K562 (cell line): ENCODE measurements around the gene GNGT2. TPM values are rescaled to one million over a fixed set of nuclear protein-coding genes. Genes with fewer than 3 reads are reported as not detected.

Experiments used
- ETS2 ChIP-seq: IDR thresholded peaks from 2 replicates; pipeline ENCODE4 v1.6.1; 2016; ENCODE audit warnings: borderline replicate concordance, missing genetic modification characterization, mild to moderate bottlenecking, moderate library complexity, missing compliant biosample characterization; ENCODE audit not compliant: poor library complexity, severe bottlenecking
- GABPB2 ChIP-seq: fragments of 250-450 bp; sonication (Bioruptor Pico); conservative IDR thresholded peaks from 2 replicates; pipeline ENCODE4 v1.5.1; 2021; ENCODE audit warnings: mild to moderate bottlenecking
- L3MBTL2 ChIP-seq: fragments of 450-650 bp; IDR thresholded peaks from 2 replicates; pipeline ENCODE4 v1.6.1; 2016; ENCODE audit warnings: mild to moderate bottlenecking, moderate library complexity
- NFYB ChIP-seq: IDR thresholded peaks from 2 replicates; pipeline ENCODE4 v1.6.1; 2011; ENCODE audit warnings: mild to moderate bottlenecking, moderate library complexity; ENCODE audit not compliant: insufficient read length; ENCODE audit errors: extremely low read depth
- RBM25 ChIP-seq: fragments of 200-400 bp; formaldehyde crosslinking; IDR thresholded peaks from 2 replicates; pipeline ENCODE4 v1.6.1; 2018; ENCODE audit warnings: low read length, low read depth, moderate library complexity; ENCODE audit not compliant: severe bottlenecking
- U2AF1 ChIP-seq: fragments of 200-400 bp; formaldehyde crosslinking; optimal IDR thresholded peaks from 2 replicates; pipeline ENCODE3; 2017; ENCODE audit warnings: mild to moderate bottlenecking, low read depth, low read length, moderate library complexity
- polyA plus RNA-seq, 8 experiments: library from polyadenylated mRNA; depleted of rRNA in 4 of 8; stranded (reverse) in 5 of 8; unstranded in 3 of 8; fragments of >200 nt; fragmentation: Nextera tagmentation in 2 of 8; fragmentation: Illumina TruSeq in 1 of 8; extraction: Ambion mirVana in 2 of 8; extraction: Trizol in 1 of 8; gene quantifications; 2 replicates each; pipeline versions ENCODE4 v1.2.1 to v1.2.3, GENCODE V29; 2011 to 2014; ENCODE audit warnings: inconsistent platforms in 1 of 8, missing spikeins in 1 of 8
- total RNA-seq, 7 experiments: library from RNA; depleted of rRNA in 6 of 7; stranded (reverse); fragments of >200 nt in 6 of 7; fragmentation: Illumina TruSeq in 2 of 7; extraction: Trizol in 2 of 7; gene quantifications; 2 replicates each; pipeline versions ENCODE4 v1.2.1 to v1.2.3, GENCODE V29; 2011 to 2021; ENCODE audit warnings: low replicate concordance in 1 of 7
- TF ChIP-seq, protein P1 (sequence below): fragments of 450-650 bp; IDR thresholded peaks from 2 replicates; pipeline ENCODE4 v1.6.1; 2016; ENCODE audit warnings: mild to moderate bottlenecking, moderate library complexity
- TF ChIP-seq, protein P2 (sequence below), 2 experiments: fragments of 450-650 bp; IDR thresholded peaks; 2 replicates each; pipeline ENCODE4 v1.6.1; 2016
- TF ChIP-seq, protein P3 (sequence below): IDR thresholded peaks from 3 replicates; pipeline ENCODE4 v1.6.1; 2011; ENCODE audit warnings: borderline replicate concordance, mild to moderate bottlenecking, moderate library complexity; ENCODE audit not compliant: insufficient read length; ENCODE audit errors: extremely low read depth
- TF ChIP-seq, protein P4 (sequence below): fragments of 450-650 bp; formaldehyde crosslinking; IDR thresholded peaks from 2 replicates; pipeline ENCODE4 v1.4.0; 2020; ENCODE audit warnings: mild to moderate bottlenecking, moderate library complexity

GNGT2 gene
- total and polyA plus RNA-seq, 9 of the 15 experiments (the other 6 are each of a cell fraction or from before 2014, with no cell fraction given) = not detected

DNA sequence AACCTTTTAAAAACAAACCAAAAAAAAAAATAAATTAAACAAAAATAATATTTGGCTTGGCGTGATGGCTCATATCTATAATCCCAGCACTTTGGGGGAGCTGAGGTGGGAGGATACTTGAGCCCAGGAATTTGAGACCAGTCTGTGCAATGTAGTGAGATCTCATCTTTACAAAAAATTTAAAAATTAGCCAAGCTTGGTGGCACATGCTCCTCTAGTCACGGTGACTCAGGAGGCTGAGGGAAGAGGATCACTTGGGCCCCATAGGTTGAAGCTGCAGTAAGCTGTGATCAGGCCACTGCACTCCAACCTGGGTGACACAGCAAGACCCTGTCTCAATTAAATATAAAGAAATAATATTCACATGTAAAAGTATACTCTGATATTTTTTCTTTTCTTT lies 12.2 kb downstream of the GNGT2 start (continued):
- TF ChIP-seq, protein P1, sequence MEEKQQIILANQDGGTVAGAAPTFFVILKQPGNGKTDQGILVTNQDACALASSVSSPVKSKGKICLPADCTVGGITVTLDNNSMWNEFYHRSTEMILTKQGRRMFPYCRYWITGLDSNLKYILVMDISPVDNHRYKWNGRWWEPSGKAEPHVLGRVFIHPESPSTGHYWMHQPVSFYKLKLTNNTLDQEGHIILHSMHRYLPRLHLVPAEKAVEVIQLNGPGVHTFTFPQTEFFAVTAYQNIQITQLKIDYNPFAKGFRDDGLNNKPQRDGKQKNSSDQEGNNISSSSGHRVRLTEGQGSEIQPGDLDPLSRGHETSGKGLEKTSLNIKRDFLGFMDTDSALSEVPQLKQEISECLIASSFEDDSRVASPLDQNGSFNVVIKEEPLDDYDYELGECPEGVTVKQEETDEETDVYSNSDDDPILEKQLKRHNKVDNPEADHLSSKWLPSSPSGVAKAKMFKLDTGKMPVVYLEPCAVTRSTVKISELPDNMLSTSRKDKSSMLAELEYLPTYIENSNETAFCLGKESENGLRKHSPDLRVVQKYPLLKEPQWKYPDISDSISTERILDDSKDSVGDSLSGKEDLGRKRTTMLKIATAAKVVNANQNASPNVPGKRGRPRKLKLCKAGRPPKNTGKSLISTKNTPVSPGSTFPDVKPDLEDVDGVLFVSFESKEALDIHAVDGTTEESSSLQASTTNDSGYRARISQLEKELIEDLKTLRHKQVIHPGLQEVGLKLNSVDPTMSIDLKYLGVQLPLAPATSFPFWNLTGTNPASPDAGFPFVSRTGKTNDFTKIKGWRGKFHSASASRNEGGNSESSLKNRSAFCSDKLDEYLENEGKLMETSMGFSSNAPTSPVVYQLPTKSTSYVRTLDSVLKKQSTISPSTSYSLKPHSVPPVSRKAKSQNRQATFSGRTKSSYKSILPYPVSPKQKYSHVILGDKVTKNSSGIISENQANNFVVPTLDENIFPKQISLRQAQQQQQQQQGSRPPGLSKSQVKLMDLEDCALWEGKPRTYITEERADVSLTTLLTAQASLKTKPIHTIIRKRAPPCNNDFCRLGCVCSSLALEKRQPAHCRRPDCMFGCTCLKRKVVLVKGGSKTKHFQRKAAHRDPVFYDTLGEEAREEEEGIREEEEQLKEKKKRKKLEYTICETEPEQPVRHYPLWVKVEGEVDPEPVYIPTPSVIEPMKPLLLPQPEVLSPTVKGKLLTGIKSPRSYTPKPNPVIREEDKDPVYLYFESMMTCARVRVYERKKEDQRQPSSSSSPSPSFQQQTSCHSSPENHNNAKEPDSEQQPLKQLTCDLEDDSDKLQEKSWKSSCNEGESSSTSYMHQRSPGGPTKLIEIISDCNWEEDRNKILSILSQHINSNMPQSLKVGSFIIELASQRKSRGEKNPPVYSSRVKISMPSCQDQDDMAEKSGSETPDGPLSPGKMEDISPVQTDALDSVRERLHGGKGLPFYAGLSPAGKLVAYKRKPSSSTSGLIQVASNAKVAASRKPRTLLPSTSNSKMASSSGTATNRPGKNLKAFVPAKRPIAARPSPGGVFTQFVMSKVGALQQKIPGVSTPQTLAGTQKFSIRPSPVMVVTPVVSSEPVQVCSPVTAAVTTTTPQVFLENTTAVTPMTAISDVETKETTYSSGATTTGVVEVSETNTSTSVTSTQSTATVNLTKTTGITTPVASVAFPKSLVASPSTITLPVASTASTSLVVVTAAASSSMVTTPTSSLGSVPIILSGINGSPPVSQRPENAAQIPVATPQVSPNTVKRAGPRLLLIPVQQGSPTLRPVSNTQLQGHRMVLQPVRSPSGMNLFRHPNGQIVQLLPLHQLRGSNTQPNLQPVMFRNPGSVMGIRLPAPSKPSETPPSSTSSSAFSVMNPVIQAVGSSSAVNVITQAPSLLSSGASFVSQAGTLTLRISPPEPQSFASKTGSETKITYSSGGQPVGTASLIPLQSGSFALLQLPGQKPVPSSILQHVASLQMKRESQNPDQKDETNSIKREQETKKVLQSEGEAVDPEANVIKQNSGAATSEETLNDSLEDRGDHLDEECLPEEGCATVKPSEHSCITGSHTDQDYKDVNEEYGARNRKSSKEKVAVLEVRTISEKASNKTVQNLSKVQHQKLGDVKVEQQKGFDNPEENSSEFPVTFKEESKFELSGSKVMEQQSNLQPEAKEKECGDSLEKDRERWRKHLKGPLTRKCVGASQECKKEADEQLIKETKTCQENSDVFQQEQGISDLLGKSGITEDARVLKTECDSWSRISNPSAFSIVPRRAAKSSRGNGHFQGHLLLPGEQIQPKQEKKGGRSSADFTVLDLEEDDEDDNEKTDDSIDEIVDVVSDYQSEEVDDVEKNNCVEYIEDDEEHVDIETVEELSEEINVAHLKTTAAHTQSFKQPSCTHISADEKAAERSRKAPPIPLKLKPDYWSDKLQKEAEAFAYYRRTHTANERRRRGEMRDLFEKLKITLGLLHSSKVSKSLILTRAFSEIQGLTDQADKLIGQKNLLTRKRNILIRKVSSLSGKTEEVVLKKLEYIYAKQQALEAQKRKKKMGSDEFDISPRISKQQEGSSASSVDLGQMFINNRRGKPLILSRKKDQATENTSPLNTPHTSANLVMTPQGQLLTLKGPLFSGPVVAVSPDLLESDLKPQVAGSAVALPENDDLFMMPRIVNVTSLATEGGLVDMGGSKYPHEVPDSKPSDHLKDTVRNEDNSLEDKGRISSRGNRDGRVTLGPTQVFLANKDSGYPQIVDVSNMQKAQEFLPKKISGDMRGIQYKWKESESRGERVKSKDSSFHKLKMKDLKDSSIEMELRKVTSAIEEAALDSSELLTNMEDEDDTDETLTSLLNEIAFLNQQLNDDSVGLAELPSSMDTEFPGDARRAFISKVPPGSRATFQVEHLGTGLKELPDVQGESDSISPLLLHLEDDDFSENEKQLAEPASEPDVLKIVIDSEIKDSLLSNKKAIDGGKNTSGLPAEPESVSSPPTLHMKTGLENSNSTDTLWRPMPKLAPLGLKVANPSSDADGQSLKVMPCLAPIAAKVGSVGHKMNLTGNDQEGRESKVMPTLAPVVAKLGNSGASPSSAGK = peak; percentile 38; the same call in 1 of the 2 replicates
- TF ChIP-seq NFYB (no peak), RBM25 (no peak), U2AF1 (no peak), L3MBTL2 (peak; percentile 39; the same call in 1 of the 2 replicates), GABPB2 (CRISPR knock-in tag) (no peak), ETS2 (tag) (no peak)
- TF ChIP-seq, protein P2, sequence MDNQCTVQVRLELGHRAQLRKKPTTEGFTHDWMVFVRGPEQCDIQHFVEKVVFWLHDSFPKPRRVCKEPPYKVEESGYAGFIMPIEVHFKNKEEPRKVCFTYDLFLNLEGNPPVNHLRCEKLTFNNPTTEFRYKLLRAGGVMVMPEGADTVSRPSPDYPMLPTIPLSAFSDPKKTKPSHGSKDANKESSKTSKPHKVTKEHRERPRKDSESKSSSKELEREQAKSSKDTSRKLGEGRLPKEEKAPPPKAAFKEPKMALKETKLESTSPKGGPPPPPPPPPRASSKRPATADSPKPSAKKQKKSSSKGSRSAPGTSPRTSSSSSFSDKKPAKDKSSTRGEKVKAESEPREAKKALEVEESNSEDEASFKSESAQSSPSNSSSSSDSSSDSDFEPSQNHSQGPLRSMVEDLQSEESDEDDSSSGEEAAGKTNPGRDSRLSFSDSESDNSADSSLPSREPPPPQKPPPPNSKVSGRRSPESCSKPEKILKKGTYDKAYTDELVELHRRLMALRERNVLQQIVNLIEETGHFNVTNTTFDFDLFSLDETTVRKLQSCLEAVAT (IDR thresholded peaks at IDR 0.05) = no peak
- TF ChIP-seq, protein P3, sequence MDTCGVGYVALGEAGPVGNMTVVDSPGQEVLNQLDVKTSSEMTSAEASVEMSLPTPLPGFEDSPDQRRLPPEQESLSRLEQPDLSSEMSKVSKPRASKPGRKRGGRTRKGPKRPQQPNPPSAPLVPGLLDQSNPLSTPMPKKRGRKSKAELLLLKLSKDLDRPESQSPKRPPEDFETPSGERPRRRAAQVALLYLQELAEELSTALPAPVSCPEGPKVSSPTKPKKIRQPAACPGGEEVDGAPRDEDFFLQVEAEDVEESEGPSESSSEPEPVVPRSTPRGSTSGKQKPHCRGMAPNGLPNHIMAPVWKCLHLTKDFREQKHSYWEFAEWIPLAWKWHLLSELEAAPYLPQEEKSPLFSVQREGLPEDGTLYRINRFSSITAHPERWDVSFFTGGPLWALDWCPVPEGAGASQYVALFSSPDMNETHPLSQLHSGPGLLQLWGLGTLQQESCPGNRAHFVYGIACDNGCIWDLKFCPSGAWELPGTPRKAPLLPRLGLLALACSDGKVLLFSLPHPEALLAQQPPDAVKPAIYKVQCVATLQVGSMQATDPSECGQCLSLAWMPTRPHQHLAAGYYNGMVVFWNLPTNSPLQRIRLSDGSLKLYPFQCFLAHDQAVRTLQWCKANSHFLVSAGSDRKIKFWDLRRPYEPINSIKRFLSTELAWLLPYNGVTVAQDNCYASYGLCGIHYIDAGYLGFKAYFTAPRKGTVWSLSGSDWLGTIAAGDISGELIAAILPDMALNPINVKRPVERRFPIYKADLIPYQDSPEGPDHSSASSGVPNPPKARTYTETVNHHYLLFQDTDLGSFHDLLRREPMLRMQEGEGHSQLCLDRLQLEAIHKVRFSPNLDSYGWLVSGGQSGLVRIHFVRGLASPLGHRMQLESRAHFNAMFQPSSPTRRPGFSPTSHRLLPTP = no peak
- TF ChIP-seq, protein P4, sequence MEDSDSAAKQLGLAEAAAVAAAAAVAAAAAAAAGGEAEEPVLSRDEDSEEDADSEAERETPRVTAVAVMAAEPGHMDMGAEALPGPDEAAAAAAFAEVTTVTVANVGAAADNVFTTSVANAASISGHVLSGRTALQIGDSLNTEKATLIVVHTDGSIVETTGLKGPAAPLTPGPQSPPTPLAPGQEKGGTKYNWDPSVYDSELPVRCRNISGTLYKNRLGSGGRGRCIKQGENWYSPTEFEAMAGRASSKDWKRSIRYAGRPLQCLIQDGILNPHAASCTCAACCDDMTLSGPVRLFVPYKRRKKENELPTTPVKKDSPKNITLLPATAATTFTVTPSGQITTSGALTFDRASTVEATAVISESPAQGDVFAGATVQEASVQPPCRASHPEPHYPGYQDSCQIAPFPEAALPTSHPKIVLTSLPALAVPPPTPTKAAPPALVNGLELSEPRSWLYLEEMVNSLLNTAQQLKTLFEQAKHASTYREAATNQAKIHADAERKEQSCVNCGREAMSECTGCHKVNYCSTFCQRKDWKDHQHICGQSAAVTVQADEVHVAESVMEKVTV (CRISPR knock-in tag) = no peak
